ENCODE measurements around the gene IPO5. TPM values are rescaled to one million over a fixed set of nuclear protein-coding genes. Genes with fewer than 3 reads are reported as not detected.
"Not testable (repeated sequence)": the region's sequence is repeated elsewhere in the genome, so short reads cannot be mapped to it uniquely, and the experiment has no call there.

IPO5 gene
- 69.5 TPM for total RNA-seq

- ATAC-seq, result no peak
Measured at GRCh38 chr13:97953376-97953970, at the start of gene IPO5. Gene IPO5 (plus strand): TSS chr13:97953675. CDS start chr13:97976697, 23,022 bp downstream.

DNA sequence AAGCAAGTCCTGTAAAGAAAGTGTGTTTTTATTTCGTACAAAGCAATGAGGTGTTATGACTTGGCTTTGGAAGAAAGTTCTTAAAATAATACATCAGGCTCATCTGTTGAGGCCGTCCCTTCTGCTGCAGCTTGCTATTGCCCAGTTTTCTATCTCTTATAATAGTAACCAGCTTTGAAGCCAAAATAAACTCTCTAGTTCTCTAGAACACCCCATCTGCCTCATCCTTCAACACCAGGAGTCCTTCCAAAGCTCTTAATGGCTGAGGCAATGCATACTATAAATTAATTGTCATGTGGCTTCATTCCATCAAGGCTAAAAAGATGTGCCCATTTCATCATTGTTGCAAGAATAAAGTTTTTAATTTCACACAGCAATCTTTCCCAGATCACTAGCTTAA is 49.4 kb upstream of the IPO5 start:
- ATAC-seq, result no peak

DNA sequence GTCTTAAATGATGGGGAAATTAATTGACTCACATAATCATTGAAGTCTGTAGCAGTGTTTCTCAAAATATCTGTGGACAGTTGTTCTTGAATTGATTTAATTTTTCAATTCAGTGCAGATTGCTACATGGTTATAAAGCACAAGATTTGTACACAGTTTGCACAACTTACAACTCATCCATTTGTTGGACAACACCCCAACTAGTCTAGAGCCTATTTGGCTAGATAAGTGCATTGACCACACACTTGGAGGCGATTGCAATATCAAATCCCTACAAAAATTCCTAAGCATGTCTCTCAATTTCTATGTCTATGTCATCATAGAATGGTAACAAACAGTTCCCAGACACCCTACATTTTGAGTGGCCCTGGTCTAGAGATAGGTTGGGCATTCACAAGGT is 48.0 kb upstream of the IPO5 start:
- ATAC-seq, result no peak

- no peak for ATAC-seq
Measured at GRCh38 chr13:97911311-97912138, 42.0 kb upstream of the IPO5 start.

- ATAC-seq, result no peak
Measured at GRCh38 chr13:97912139-97912535, 41.3 kb upstream of the IPO5 start.

- no peak for ATAC-seq
Measured at GRCh38 chr13:97913206-97913605, 40.3 kb upstream of the IPO5 start.

DNA sequence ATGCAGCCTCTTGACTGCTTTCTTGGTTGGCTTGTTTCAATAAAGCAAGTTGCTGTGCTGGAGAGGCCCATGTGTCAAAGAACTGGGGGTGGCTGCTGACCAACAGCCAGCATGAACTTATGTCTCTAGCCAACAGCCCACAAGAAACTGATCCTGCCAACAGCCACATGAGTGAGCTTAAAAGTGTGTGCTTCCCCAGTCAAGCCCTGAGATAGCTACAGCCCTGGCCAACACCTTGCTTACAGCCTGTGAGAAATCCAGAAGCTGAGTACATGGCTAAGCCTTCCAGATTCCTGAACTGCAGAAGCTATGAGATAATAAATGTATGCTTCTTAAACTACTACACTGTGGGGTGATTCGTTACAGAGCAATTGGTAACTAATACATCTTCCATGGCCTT is 38.9 kb upstream of the IPO5 start:
- ATAC-seq, result no peak

- ATAC-seq, result no peak
Measured at GRCh38 chr13:97921176-97921816, 32.2 kb upstream of the IPO5 start.

- ATAC-seq, result no peak
Measured at GRCh38 chr13:97928301-97928700, 25.2 kb upstream of the IPO5 start.

DNA sequence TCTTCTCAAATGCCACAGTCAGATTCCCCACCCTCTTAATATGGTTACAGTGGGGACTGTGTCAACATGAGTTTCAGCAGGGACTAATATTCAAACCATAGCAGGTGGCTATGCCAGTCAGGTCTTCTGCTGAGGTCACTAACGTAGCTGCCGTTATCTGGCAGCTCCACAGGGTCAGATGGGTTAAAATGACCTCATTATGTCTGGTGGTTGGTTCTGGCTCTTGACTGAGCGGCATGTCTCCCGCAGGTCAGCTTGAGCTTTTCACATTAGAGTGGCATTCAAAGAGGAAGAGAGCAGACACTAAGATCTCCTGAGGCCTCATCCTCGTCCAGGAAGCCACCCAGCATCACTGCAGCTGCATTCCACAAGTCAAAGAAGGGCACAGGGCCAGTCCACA is 21.4 kb upstream of the IPO5 start:
- ATAC-seq, result no peak

DNA sequence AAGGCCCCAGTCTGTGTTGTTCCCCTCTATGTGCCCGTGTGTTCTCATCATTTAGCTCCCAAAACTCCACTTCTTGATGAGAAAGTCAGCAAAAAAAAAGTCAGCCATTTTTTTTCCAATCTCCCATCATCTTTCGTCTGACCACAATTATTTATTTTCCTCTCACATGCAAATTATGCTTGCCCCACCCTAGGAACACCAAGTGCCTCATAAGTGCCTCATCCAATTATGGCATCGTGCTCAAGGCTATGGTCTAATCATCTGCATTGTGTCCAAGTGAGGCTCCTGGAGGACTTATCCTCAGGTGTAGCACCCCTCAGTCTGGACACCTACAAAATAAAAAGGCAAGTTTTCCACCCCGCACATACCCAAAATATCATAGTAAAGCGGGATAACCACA is 20.8 kb upstream of the IPO5 start:
- no peak for ATAC-seq

- no peak for ATAC-seq
Measured at GRCh38 chr13:97933776-97934175, 19.7 kb upstream of the IPO5 start.

- ATAC-seq, result no peak
Measured at GRCh38 chr13:97934590-97934989, 18.9 kb upstream of the IPO5 start.

DNA sequence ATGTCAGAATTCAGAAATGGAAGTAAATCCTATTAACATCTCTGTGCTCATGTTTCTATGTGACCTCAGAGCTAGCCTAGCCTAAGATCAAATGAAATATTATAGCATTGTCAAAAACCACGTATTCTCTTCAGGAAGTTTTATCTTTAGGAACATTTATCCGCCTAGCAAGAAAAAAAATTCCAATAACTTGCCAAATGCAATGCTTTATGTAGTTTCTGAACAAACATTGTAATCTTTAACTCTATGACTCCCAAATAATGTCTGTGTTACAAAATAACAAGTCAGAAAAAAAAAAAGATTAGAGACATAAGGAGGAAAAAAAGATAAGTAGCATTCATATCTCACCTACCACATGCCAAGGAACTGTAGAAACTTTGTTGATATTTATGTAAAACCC is 18.4 kb upstream of the IPO5 start:
- no peak for ATAC-seq

DNA sequence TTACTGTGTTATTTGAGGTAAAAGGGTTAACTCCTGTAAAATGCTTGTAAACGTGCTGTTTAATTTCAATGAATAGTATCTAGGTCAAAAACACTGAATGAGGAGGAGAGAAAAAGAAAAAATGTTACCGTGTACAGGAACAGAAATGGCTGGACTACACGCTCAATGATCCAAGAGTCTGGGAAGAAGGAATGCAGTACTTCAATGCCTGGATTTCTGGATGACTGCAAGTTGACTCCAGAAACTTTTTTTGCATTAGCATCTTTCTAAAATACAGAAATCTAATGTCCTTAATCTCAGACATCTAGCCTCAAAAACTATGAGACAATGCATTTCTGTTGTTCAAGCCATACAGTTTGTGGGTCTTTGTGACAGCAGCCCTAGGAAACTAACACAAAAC is 17.4 kb upstream of the IPO5 start:
- no peak for ATAC-seq

DNA sequence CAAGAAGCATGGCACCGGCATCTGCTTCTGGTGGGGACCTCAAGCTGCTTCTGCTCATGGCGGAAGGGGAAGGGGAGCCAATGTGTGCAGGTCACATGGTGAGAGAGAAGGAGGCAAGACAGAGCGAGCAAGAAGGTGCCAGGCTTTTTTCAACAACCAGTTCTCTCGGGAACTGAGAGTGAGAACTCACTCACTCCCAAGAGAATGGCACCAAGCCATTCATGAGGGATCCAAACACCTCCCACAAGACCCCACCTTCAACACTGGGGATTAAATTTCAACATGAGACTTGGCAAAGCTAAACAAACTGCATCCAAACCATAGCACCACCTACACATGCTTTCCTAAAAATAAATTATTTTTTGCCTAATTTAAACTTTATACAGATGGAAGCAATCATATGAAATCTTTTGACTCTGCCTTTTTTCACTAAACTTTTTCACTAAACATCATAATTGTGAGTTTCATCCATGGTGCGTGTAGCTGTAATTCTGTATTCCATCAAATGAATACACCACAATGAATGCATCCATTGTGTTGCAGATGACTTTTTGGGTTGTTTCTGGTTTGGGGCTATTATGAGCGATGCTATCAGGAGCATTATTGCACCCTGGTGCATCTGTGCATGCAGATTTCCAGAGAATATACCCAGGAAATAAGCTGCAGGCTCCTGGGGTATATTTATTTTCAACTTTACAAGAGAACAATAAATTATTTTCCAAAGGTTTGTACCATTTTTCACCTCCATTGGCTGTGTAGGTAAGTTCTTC is 14.6 kb upstream of the IPO5 start:
- no peak for ATAC-seq

GRCh38 chr13:97944396-97945029 is 9.0 kb upstream of the IPO5 start:
- no peak for ATAC-seq

DNA sequence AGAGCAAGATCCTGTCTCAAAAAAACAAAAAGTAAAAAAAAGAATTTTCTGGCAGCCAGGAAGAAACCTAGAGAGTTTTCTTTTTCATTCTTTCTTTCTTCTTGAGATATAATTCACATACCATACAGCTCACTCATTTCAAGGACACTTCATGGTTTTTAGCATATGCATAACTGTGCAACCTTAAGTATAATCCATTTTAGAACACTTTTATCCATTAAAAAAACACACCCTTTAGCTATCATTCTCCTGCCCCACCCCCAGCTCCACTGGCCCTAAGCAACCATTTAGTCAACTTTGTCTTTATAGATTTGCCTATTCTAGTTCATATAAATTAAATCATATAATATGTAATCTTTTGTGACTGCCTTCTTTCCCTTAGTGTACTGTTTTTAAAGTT is 8.1 kb upstream of the IPO5 start:
- ATAC-seq, result no peak

- ATAC-seq, result no peak
Measured at GRCh38 chr13:97945792-97946419, 7.6 kb upstream of the IPO5 start.

DNA sequence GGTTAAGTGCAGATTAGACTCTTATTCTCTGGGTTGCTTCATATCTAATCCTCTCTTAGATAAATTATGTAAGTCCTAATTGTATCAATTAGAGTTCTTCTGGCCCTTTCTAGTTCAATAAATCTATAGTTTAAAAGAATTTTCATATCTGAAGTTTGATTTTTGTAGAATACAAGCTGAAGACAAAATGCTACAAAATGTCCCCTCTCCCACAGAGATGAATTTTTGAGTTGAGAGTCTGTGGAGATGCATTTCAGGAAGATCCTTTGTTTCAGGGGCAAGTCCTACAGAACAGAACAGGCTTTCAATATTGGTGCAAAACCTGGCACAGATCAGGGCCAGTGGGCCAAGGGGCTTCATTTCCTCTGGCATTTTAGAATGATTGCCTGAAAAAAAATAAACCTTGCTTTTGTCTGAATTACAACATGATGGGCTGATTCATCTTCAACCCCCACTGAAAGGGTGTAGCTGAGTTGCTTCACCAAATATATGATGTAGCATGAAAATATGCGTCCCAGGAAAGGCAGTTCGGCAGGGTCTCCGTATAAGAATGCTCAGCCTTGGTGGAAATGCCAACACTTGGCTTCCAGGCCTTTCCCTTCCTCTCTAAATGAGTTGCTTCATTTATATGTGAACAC is 6.4 kb upstream of the IPO5 start:
- ATAC-seq, result no peak

GRCh38 chr13:97948041-97948440 is 5.4 kb upstream of the IPO5 start:
- ATAC-seq, result no peak

DNA sequence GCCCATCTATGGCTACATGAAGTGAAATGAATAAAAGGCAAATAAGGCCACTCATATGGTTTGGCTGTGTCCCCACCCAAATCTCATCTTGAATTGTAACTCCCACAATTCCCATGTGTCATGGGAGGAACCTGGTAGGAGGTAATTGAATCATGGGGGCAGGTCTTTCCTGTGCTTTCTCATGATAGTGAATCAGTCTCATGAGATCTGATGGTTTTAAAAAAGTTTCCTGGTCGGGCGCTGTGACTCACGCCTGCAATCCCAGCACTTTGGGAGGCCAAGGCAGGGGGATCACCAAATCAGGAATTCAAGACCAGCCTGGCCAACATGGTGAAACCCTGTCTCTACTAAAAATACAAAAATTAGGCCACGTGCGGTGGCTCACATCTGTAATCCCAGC is 4.2 kb upstream of the IPO5 start:
- ATAC-seq, result not testable (repeated sequence)
